ENCODE measurements around the gene CCDC87. TPM values are rescaled to one million over a fixed set of nuclear protein-coding genes. Genes with fewer than 3 reads are reported as not detected.

The CCDC87 gene
- total and polyA plus RNA-seq, 4 donors: 0.14 to 0.17 (median 0.14) TPM; not detected in 1

- Histone ChIP-seq H3K9me3 (ENCODE audit: control insufficient read depth in 4 of 4, low read length in 3 of 4) (no peaks in the 10 kb centered on the region), H3K9ac (ENCODE audit: low read depth in 1 of 2, low read length in 2 of 2) (no peak overlapping the region), H3K36me3 (ENCODE audit: control insufficient read depth in 4 of 4, insufficient read depth in 3 of 4, low read depth in 1 of 4, low read length in 3 of 4) (peaks cover 0 to 6% (median 0%) of the 10 kb centered on the region in 4 donors), H3K4me1 (ENCODE audit: control insufficient read depth in 4 of 4, insufficient read depth in 4 of 4, low read length in 3 of 4) (peaks cover 2 to 14% (median 8%) of the 10 kb centered on the region in 4 donors), H3K27me3 (ENCODE audit: control insufficient read depth in 4 of 4, insufficient read depth in 4 of 4, low read length in 3 of 4) (no peaks in the 10 kb centered on the region), H3K4me3 (ENCODE audit: low read depth in 1 of 3, low read length in 3 of 3) (no peak overlapping the region), H3K27ac (ENCODE audit: low read depth in 1 of 2, low read length in 2 of 2) (no peak overlapping the region)
- DNase-seq (ENCODE audit: low spot score): no peak
- TF ChIP-seq GABPA (IDR thresholded peaks at IDR 0.05 in 1 of 2, conservative IDR thresholded peaks at IDR 0.05 in 1 of 2): no peak
- no peak for TF ChIP-seq RAD21 (IDR thresholded peaks at IDR 0.05)
- TF ChIP-seq HNF4A (conservative IDR thresholded peaks at IDR 0.05): no peak
- TF ChIP-seq FOXA1 (IDR thresholded peaks at IDR 0.05): no peak
- TF ChIP-seq HNF4G (IDR thresholded peaks at IDR 0.05): no peak
- no peak for TF ChIP-seq YY1 (IDR thresholded peaks at IDR 0.05)
- TF ChIP-seq, protein P1, sequence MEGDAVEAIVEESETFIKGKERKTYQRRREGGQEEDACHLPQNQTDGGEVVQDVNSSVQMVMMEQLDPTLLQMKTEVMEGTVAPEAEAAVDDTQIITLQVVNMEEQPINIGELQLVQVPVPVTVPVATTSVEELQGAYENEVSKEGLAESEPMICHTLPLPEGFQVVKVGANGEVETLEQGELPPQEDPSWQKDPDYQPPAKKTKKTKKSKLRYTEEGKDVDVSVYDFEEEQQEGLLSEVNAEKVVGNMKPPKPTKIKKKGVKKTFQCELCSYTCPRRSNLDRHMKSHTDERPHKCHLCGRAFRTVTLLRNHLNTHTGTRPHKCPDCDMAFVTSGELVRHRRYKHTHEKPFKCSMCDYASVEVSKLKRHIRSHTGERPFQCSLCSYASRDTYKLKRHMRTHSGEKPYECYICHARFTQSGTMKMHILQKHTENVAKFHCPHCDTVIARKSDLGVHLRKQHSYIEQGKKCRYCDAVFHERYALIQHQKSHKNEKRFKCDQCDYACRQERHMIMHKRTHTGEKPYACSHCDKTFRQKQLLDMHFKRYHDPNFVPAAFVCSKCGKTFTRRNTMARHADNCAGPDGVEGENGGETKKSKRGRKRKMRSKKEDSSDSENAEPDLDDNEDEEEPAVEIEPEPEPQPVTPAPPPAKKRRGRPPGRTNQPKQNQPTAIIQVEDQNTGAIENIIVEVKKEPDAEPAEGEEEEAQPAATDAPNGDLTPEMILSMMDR (IDR thresholded peaks at IDR 0.05; ENCODE audit: low read depth, low read length, missing input control): no peak
- TF ChIP-seq REST (IDR thresholded peaks at IDR 0.05): no peak
- no peak for TF ChIP-seq ZBTB33 (IDR thresholded peaks at IDR 0.05)
- TF ChIP-seq EGR1 (IDR thresholded peaks at IDR 0.05; ENCODE audit: low read depth in 2 of 2): no peak
- no peak for TF ChIP-seq TAF1 (conservative IDR thresholded peaks at IDR 0.05)
- no peak for TF ChIP-seq ATF3 (IDR thresholded peaks at IDR 0.05)
- WGBS: 72% methylated on average over 5 of the region's 5 CpGs
Measured at GRCh38 chr11:66570079-66570849, 22.6 kb downstream of the CCDC87 start.

DNA sequence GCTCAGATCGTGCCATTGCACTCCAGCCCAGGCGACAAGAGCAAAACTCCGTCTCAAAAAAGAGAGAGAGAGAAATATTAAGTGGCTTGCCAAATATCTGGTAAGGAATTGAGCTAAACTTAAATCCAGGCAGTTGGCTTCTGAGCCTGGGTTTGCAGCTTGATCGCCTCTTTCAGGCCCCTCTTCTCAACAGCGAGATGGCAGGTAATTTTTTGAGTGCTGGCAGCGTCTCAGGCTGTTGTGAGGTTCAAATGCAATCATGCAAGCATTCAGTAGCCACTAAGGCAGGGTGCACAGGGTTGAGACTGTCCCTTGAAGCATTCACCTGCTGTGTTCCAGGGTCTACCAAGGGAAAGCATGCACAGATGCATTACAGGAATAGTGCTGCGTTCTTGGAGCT, 23.8 kb downstream of the CCDC87 start:
- no peak overlapping the region for H3K9ac ChIP-seq (ENCODE audit: low read depth in 1 of 2, low read length in 2 of 2)
- H3K27me3 ChIP-seq (ENCODE audit: control insufficient read depth in 4 of 4, insufficient read depth in 4 of 4, low read length in 3 of 4): no peaks in the 10 kb centered on the region
- H3K27ac ChIP-seq (ENCODE audit: low read depth in 1 of 2, low read length in 2 of 2): no peak overlapping the region
- 90% methylated on average over 7 of the region's 7 CpGs for WGBS
- H3K36me3 ChIP-seq (ENCODE audit: control insufficient read depth in 4 of 4, insufficient read depth in 3 of 4, low read depth in 1 of 4, low read length in 3 of 4): peaks cover 0 to 6% (median 0%) of the 10 kb centered on the region in 4 donors
- no peak overlapping the region for H3K4me3 ChIP-seq (ENCODE audit: low read depth in 1 of 3, low read length in 3 of 3)
- no peaks in the 10 kb centered on the region for H3K9me3 ChIP-seq (ENCODE audit: control insufficient read depth in 4 of 4, low read length in 3 of 4)
- TF ChIP-seq, protein P1 (IDR thresholded peaks at IDR 0.05; ENCODE audit: low read depth, low read length, missing input control): no peak
- no peak for DNase-seq (ENCODE audit: low spot score)
- H3K4me1 ChIP-seq (ENCODE audit: control insufficient read depth in 4 of 4, insufficient read depth in 4 of 4, low read length in 3 of 4): peaks cover 2 to 14% (median 8%) of the 10 kb centered on the region in 4 donors

Measured in liver (tissue), 9 donors.